HuH-7.5 (cell line): Measurements from ENCODE around the gene TMEFF2.

Source experiments
- DNase-seq: peaks from one replicate; pipeline ENCODE4 v3.0.0; 2011; ENCODE audit warnings: low spot score

TMEFF2 gene

DNA sequence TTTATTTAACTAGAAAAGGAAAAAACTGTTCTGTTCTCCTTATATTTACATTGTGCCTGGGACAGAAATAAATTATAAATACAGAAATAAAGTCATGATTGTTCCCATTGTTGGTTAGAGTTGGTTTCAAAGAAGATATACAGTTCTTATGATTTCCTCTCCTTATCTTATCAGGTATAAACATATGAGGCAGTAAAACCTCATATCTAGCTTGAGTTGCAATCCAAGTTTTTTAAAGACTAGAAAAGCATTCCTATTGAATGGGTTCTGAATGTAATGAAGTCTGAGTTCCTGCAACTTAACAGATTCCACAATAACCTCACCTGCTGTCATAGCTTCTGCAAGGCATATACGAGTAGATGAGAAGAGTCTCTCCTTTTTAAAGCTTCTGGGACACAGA is 233.2 kb downstream of the TMEFF2 start:
- no peak for DNase-seq

DNA sequence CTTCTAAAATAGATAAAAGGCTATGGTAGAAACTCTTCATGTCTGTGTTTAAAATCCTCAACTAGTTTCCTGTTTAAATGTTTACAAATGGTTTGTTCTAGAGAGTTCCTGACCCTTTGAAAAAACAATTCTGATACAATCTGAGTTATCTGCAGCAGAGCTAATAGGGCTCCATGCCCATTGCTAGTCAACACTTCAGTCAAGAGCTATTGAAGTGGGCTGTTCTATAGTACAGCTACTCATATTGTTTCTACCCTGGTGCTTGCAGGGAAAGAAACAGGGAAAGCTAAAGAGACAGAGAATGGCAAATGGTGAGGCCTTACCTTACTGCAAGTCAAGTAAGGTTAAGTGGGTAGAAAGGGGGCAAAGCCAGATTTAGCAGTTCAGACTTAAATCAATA is 235.5 kb downstream of the TMEFF2 start:
- DNase-seq = no peak

DNA sequence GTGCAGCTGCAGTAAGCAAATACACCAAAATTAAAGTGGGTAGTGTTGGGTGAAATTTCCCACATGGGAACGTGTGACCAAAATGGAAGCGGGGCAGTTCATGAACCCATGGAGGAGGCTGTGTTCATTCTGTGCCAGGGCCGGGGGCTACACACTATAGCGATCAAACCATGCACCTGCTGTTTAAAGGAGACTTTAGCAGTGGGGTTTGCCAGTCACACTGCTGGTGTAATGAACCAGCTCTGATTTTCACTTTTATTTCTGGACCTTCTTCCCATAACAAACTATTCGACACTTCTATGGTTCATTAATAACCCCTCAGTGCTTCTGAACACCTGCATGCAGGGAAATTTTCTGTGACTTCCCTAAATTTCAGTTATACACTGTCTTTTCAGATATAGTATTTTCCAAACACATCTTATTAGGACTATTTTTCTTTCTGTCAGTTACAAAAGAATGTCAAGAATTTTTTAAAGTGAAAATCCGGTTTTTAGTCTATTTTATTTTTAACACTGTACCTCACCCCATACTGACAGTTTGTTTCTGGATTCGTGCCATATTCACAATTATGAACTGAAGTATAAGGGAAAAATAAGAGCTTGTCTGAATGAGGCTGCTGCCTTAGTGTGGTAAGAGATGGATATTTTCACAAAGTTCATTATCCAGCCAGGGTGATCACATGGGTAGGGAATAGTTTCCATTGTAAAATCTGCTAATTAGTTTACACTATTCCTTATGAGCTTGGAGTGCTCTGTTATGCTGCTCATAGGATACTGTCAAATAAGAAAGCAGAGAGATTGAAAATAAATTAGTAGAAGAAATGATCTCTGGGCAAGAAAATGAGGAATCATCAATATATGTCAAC is 236.5 kb downstream of the TMEFF2 start:
- no peak for DNase-seq

GRCh38 chr2:191954451-191954850 is 240.3 kb downstream of the TMEFF2 start:
- DNase-seq = no peak

GRCh38 chr2:191952515-191953270 is 242.0 kb downstream of the TMEFF2 start:
- no peak for DNase-seq

DNA sequence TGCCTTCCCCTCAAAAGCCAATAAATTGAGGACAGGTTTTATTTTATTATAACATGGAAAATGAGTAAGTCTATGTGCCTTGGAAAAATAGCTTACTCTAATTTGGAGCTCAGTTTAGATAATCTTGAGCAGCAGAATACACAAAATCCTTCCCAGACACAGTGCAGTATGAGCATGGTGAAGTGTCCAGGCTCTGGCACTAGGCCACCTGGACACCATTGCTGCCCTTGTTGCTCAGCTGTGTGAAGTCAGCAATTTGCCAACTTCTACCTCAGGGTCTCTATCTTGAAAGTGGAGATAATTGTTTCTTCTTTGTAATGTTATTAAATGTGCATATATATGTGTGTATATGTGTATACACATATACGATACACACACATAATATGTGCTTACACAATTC is 242.9 kb downstream of the TMEFF2 start:
- DNase-seq = no peak

- no peak for DNase-seq
Measured at GRCh38 chr2:191951376-191951775, 243.4 kb downstream of the TMEFF2 start.

DNA sequence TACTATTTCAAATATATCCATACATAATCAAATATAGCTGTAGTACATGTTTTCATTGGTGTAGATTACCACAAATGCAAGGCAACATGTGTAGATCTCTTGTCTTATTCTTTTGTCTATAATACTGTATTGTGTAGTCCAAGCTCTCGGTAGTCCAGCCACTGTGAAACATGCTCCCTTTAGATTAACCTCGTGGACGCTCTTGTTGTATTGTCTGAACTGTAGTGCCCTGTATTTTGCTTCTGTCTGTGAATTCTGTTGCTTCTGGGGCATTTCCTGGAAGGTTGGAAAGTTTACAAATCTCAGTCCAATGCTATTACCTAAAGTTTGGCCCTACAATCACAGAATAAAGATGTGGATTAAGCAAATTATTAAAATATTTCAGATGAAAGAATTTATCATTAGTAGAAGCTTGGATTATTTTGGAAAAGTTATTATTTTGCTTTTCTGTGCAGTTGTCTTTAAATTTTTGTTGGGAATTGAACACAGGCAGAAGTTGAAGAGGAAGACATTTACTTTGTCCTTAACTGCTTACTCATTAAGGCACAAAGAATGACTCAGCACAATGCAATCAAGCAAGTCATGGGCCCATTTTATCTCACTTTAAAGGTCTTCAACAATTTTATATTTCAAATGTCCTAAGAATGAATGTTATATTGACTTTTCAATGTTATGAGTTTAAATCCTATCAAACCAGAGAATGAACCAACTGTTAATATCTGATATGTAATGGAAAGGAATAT is 244.4 kb downstream of the TMEFF2 start:
- no peak for DNase-seq

DNA sequence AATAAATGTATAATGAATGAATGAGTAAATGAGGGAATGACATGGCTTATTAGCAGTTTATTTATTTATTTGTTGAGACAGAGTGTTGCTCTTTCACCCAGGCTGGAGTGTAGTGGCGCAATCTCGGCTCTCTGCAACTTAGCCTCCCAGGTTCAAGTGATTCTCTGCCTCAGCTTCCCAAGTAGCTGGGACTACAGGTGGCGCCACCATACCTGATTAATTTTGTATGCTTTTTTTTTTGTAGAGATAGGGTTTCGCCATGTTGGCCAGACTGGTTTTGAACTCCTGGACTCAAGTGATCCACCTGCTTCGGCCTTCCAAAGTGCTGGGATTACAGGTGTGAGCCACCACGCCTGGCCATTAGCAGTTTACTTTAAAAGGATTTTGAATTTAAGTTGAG is 247.5 kb downstream of the TMEFF2 start:
- DNase-seq = no peak

- no peak for DNase-seq
Measured at GRCh38 chr2:191946471-191947182, 248.1 kb downstream of the TMEFF2 start.

DNA sequence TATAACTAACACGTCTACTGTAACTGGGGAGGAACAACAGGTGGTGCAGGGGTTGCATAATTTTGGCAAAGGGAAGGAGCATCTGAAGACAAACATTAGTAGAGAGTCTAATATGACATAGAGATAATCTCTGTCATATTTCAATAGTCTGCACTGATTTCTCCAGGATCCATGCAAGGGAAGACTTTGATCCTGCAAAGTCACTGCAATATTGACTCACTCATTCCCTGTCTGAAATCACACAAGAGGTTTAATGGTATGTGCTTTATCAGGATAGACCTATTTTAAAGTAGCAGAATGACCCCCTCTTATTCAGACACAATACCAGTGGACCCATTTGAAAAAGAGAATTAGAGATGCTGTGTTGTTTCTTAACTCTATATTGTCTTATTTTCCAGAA is 249.1 kb downstream of the TMEFF2 start:
- no peak for DNase-seq

DNA sequence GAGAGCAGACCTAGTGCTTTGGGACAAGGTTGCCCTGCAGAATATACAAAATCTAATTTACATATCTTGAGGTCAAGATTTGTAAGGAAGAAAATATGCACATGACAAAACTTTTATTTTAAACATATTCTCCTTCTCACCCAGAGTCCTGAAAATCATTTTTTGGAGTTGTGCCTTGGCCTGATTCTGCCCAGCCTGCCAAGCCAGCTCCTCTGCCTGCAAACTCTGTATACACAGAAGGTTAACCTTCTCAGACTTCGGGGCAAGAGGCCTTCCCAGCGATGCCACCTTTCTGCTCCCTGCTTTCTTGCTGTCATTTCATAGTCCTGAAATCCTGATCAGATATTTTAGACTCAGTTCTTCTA is 252.0 kb downstream of the TMEFF2 start:
- no peak for DNase-seq

DNA sequence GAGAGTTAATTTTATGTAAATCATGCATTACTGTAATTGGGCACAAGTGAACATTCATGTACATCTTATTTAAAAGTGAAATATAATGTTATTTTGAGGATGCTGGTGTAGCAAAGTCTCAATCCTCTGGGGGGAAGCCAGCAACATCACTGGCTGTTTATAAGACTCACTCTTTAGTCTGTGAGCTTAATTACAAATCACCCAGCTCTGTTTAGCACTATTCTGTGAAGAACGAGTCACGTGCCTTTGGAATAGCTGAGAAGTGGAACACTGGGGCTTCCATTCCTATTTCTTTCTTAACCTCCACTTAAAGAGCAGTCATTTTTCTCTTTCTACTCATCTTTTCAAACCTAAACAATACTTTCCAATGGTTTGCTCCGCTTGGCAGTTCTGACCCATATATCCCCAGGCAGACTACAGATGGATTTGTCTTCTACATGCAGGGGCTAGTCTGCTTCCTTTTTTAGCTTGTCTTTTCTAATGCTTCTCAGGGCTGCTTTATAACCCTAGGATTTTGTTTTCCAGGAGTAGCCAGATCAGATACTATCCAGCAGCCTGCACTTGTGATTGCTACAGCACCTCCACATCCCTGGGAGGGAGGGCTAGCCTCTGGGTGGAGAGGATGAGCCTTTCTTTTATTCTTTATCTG is 252.5 kb downstream of the TMEFF2 start:
- DNase-seq = no peak

DNA sequence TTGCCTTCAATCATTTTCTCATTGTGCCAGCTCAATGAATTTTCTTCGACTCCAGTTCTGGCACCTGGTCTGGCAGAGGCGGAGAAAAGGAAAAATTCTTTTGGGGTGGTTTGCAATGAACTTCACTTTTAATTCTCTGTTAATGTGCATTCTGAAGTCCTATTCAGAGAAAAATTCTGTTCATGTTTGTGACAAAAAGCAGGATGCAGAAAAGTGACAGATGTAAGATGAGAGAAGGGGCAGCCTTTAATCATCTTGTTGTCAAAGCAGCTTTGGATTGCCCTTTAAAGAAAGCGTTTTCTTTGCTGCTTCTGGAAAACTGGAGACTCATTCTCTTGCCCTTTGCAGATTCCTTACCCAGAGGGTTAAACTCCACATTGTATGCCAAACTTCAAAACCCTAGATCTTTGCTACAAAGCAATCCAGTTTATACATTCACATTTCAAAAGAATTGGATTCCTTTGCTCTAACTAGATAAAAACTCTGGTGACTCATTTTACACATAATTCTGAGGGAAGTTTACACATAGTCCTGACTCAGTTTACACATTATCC is 253.3 kb downstream of the TMEFF2 start:
- DNase-seq = no peak

DNA sequence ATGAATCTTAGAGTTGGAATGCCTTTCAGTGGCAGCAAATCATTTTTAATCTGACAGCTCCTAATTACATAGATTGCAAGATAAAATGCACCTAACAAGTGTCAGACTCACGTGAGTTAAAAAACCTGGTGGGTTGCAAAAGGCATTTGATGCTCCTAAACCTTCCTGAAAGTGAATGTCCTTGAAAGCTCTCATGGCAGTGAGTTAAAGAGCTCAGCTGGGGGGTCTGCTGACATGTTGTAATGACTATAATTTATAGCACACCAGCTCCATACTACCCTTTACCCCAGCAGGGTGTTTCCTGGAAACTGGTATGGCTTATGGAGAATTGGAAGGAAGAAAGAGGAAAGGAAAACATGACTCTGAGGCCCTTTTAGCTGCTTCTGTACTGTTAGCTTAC is 256.0 kb downstream of the TMEFF2 start:
- DNase-seq = no peak

GRCh38 chr2:191936882-191937405 is 257.8 kb downstream of the TMEFF2 start:
- no peak for DNase-seq

GRCh38 chr2:191935247-191935646 is 259.5 kb downstream of the TMEFF2 start:
- no peak for DNase-seq

- DNase-seq = no peak
Measured at GRCh38 chr2:191933307-191934105, 261.2 kb downstream of the TMEFF2 start.

GRCh38 chr2:191932286-191932685 is 262.4 kb downstream of the TMEFF2 start:
- no peak for DNase-seq

DNA sequence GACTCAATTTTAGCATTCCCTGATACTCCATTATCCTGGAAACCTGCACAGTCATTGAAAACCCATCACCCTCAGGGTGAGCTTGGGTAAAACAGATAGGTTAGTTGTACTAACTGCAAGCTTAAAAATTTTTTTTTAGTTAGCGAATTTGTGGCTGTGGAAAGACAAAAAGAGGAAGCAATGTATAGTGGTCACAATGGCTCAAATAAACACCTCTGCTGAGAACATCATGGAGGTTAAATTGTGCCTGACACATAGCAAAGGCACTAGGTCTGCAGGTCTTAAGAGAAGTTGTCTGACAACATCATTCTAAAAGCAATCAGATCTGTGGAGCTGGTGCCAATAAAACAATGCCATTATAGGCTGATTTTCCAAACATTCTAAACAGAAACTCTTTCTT is 263.4 kb downstream of the TMEFF2 start:
- no peak for DNase-seq
